IPS-15b (cell line): ENCODE measurements around the gene CELF2.

ENCODE experiments used
- H3K27me3 ChIP-seq: one replicate; pipeline ENCODE4 v1.6.1; 2013; ENCODE audit warnings: low read length; ENCODE audit not compliant: control insufficient read depth, insufficient read depth
- H3K36me3 ChIP-seq: one replicate; pipeline ENCODE4 v1.6.1; 2013; ENCODE audit warnings: low read length; ENCODE audit not compliant: control insufficient read depth, insufficient read depth
- H3K4me1 ChIP-seq: one replicate; pipeline ENCODE4 v1.6.1; 2013; ENCODE audit warnings: mild to moderate bottlenecking, low read length; ENCODE audit not compliant: control insufficient read depth, insufficient read depth
- H3K4me3 ChIP-seq: one replicate; pipeline ENCODE4 v1.5.1; 2013; ENCODE audit warnings: low read depth, low read length
- H3K9ac ChIP-seq: one replicate; pipeline ENCODE4 v1.6.1; 2013; ENCODE audit warnings: low read depth, mild to moderate bottlenecking, low read length
- H3K9me3 ChIP-seq: one replicate; pipeline ENCODE4 v1.6.1; 2013; ENCODE audit warnings: mild to moderate bottlenecking, low read length; ENCODE audit not compliant: control insufficient read depth, insufficient read depth

The CELF2 gene

DNA sequence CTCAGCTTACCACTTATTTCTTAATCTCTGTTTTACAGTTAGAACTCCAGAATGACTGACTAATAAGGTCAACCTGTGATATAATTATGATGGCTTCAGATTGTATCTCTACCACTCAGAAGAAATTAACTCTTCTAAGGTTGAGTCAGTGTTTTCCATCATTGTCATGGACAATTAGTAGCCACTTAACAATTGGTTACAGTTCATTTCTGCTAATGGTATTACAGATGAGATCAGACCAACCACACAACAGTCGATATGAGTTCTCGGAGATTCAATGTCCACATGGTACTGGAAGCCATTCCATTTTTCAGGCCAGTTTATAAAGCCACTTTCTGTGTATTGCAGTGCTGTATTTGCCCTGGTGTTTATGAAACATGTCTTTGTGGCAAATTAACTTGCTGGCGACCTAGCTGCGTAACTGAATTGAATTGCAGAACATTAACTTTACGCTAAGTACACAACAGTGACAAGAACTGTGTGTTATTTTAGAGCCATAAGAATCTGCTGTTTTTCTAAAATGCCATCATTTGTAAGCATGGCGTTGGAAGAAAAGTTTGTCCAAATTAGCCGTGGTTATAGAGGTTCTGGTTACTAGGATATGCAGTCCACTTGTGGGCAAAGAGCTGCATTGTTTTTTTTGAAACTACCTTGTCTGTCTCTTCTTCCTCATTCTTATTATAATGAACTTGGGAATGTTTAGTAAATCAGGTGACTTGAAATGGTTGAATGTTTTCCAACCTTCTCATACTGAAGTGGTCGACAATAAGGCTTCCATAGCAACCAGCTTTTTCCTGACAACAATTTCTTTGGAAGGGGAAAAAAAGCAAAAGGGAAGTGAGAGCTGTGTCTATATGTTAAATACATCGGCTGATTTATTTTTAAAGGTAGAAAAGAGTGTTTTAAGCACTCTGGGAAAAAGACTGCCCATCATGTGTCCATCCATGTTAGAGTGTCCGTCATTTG is 76.4 kb downstream of the CELF2 start:
- H3K36me3 ChIP-seq = no peaks in the 10 kb centered on the region
- H3K9ac ChIP-seq = no peak overlapping the region
- peaks cover 29% of the 10 kb centered on the region for H3K4me1 ChIP-seq

GRCh38 chr10:11095374-11095801 is 77.7 kb downstream of the CELF2 start:
- Histone ChIP-seq H3K36me3 (no peaks in the 10 kb centered on the region), H3K27me3 (no peaks in the 10 kb centered on the region), H3K9me3 (no peaks in the 10 kb centered on the region), H3K4me3 (no peak overlapping the region), H3K4me1 (peaks cover 29% of the 10 kb centered on the region), H3K9ac (no peak overlapping the region)

More for the DNA sequence above, 76.4 kb downstream of the CELF2 start:
- H3K4me3 ChIP-seq = no peak overlapping the region
- H3K27me3 ChIP-seq = no peaks in the 10 kb centered on the region
- no peaks in the 10 kb centered on the region for H3K9me3 ChIP-seq

- H3K9ac ChIP-seq = no peak overlapping the region
- H3K36me3 ChIP-seq = no peaks in the 10 kb centered on the region
- H3K27me3 ChIP-seq = no peaks in the 10 kb centered on the region
- H3K4me1 ChIP-seq = peaks cover 29% of the 10 kb centered on the region
- no peaks in the 10 kb centered on the region for H3K9me3 ChIP-seq
- H3K4me3 ChIP-seq = no peak overlapping the region
These were observed 78.8 kb downstream of the CELF2 start for GRCh38 chr10:11096422-11096821.

GRCh38 chr10:11097686-11098085 is 80.0 kb downstream of the CELF2 start:
- Histone ChIP-seq H3K9me3 (no peaks in the 10 kb centered on the region), H3K27me3 (no peaks in the 10 kb centered on the region), H3K36me3 (no peaks in the 10 kb centered on the region), H3K9ac (no peak overlapping the region), H3K4me3 (no peak overlapping the region), H3K4me1 (peaks cover 29% of the 10 kb centered on the region)

- H3K9me3 ChIP-seq = no peaks in the 10 kb centered on the region
- H3K36me3 ChIP-seq = no peaks in the 10 kb centered on the region
- H3K9ac ChIP-seq = no peak overlapping the region
- no peak overlapping the region for H3K4me3 ChIP-seq
- no peaks in the 10 kb centered on the region for H3K27me3 ChIP-seq
- H3K4me1 ChIP-seq = peaks cover 29% of the 10 kb centered on the region
These were observed 81.0 kb downstream of the CELF2 start for GRCh38 chr10:11098666-11099065.

- Histone ChIP-seq H3K4me3 (no peak overlapping the region), H3K4me1 (peaks cover 6% of the 10 kb centered on the region), H3K27me3 (no peaks in the 10 kb centered on the region), H3K36me3 (no peaks in the 10 kb centered on the region), H3K9ac (no peak overlapping the region), H3K9me3 (no peaks in the 10 kb centered on the region)
These were observed 87.4 kb downstream of the CELF2 start for GRCh38 chr10:11104772-11105675.

DNA sequence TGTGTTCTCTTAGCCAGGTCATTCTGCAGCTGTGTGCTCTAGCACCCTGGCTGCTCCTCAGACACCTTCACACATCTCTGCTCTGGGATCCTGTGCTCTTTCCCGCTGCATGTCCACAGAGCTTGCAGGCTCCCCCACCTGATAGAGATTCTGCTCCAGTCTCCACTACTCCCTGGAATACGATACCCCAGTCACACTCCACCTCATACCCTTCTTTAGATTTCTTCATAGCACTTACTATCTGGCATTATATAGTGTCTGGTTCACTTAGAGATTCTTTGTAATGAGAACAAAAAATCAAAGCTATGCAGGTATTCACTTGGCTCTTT is 88.0 kb downstream of the CELF2 start:
- no peaks in the 10 kb centered on the region for H3K36me3 ChIP-seq
- no peaks in the 10 kb centered on the region for H3K9me3 ChIP-seq
- H3K27me3 ChIP-seq = no peaks in the 10 kb centered on the region
- no peak overlapping the region for H3K4me3 ChIP-seq
- no peak overlapping the region for H3K9ac ChIP-seq
- H3K4me1 ChIP-seq = peaks cover 6% of the 10 kb centered on the region

DNA sequence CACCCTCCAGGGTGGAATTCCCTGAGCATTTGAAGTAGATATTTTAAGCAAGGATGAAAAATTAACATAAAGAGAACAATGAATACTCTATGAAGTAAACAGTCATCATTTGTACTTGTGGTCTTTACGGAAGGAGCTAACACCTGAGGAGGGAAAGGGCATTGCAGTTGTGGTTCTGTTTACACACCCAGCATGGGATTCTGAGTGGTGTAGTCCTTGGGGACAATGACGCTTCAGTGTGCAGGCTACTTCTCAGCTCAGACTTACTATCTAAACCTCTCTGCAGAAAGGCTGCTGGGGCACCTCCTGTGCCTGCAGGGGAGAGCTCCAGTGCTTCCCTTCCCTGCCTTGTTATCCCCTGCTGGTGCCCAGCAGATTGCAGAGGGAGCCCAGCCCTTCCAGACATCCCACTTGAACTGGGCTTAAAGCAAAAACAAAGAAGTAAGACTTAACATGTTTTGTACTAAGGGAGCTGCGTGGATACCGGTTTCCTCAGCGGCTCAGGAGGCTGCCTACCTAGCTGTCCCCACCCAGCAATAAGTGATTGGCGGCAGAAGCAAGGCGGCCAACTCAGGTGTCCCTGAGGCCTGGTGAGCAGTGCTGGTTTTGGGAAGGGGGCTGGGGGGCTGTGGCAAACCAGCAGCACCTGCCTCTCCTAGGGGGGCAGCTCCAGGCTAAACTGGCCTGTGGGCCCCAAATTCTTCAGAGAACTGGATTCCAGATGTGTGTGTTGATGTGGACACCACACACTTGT is 89.1 kb downstream of the CELF2 start:
- Histone ChIP-seq H3K36me3 (no peaks in the 10 kb centered on the region), H3K9me3 (no peaks in the 10 kb centered on the region), H3K4me3 (no peak overlapping the region), H3K4me1 (peaks cover 6% of the 10 kb centered on the region), H3K9ac (no peak overlapping the region), H3K27me3 (no peaks in the 10 kb centered on the region)

GRCh38 chr10:11107948-11108347 is 90.3 kb downstream of the CELF2 start:
- Histone ChIP-seq H3K36me3 (no peaks in the 10 kb centered on the region), H3K4me3 (no peak overlapping the region), H3K9me3 (no peaks in the 10 kb centered on the region), H3K27me3 (no peaks in the 10 kb centered on the region), H3K4me1 (peaks cover 6% of the 10 kb centered on the region), H3K9ac (no peak overlapping the region)

DNA sequence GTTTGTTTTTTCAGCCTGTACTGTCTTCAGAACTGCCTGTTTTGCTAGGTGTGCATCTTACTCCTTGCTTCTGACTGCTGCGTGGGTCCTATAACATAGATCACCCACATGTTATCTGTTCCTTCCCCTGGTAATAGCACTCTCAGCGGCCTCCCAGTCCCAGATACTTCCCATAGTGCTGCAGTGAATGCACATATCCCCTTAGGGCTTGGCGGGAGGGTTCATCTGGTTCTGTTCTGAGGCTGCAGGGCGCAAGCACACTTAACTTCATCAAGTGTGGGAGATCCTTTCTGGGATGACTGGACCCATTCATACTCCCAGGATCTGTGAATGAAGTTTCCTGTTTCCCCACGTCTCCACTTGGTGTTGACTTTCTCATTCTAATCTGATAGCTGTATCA is 90.7 kb downstream of the CELF2 start:
- Histone ChIP-seq H3K4me3 (no peak overlapping the region), H3K9ac (no peak overlapping the region), H3K27me3 (no peaks in the 10 kb centered on the region), H3K4me1 (peaks cover 6% of the 10 kb centered on the region), H3K36me3 (no peaks in the 10 kb centered on the region), H3K9me3 (no peaks in the 10 kb centered on the region)

DNA sequence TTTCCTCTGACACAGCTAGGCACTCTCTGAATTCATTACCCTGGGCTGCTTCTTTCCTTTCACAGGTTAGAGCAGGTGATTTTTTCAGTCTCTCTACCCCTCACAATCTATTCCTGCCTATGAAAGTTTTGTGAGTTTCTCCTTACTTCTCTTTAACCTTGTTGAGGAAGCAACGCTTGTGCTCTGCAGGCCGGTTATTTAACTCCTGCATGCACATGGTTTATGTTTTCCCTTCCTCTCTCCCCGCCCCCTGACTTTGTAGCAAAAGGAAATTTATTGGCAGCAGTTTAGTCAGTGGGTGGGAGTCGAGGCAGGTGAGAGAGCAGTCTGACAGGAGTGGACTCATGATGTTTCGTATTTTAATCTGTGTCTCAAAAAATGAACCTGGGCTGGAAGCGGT is 91.9 kb downstream of the CELF2 start:
- Histone ChIP-seq H3K4me3 (no peak overlapping the region), H3K9ac (no peak overlapping the region), H3K27me3 (no peaks in the 10 kb centered on the region), H3K36me3 (no peaks in the 10 kb centered on the region), H3K4me1 (peaks cover 6% of the 10 kb centered on the region), H3K9me3 (no peaks in the 10 kb centered on the region)
